ENCODE results near the gene WFDC1.

WFDC1 gene

DNA sequence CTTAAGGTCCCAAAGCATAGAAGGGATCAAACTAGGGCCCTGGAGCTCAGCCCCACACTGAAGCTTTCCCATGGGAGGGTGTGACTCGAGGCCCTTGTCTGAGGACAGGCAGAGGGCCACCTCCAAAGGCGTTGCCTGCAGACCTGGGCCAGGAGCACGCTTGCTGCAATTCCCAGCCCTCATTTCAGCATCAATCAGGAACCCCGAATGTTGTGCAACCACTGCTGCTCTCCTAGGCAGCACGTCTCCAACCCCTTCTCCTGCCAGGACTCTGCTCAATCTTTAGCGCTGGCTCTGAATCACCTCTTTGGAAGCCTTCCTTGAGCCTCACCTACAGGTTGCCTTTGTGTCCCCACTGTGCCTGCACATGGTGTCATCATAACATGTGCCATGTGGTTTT, 59.6 kb downstream of the WFDC1 start:
- no peak for DNase-seq
- H3K27ac Mint-ChIP-seq, result no peak overlapping the region
- no peak overlapping the region for H3K4me3 Mint-ChIP-seq
- H3K36me3 Mint-ChIP-seq (ENCODE audit: low read depth), result no peaks in the 10 kb centered on the region
- H3K4me1 Mint-ChIP-seq, result peaks cover 12% of the 10 kb centered on the region
- H3K9me3 Mint-ChIP-seq, result no peaks in the 10 kb centered on the region
- peaks cover 10% of the 10 kb centered on the region for H3K27me3 Mint-ChIP-seq (ENCODE audit: low read depth, poor library complexity)
- TF ChIP-seq, protein P1, sequence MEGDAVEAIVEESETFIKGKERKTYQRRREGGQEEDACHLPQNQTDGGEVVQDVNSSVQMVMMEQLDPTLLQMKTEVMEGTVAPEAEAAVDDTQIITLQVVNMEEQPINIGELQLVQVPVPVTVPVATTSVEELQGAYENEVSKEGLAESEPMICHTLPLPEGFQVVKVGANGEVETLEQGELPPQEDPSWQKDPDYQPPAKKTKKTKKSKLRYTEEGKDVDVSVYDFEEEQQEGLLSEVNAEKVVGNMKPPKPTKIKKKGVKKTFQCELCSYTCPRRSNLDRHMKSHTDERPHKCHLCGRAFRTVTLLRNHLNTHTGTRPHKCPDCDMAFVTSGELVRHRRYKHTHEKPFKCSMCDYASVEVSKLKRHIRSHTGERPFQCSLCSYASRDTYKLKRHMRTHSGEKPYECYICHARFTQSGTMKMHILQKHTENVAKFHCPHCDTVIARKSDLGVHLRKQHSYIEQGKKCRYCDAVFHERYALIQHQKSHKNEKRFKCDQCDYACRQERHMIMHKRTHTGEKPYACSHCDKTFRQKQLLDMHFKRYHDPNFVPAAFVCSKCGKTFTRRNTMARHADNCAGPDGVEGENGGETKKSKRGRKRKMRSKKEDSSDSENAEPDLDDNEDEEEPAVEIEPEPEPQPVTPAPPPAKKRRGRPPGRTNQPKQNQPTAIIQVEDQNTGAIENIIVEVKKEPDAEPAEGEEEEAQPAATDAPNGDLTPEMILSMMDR (IDR thresholded peaks at IDR 0.05), result no peak

DNA sequence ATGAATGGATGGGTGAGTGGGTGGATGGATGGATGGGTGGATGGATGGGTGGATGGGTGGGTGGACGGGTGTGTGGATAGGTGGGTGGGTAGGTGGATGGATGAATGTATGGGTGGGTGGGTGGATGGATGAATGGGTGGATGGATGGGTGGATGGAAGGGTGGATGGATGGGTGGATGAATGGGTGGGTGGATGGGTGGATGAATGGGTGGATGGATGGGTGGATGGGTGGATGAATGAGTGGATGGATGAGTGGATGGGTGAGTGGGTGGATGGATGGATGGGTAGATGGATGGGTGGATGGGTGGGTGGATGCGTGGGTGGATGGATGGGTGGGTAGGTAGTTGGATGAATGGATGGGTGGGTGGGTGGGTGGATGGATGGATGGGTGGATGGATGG, 60.5 kb downstream of the WFDC1 start:
- Mint-ChIP-seq H3K36me3 (ENCODE audit: low read depth) (no peaks in the 10 kb centered on the region), H3K27me3 (ENCODE audit: low read depth, poor library complexity) (peaks cover 6% of the 10 kb centered on the region), H3K4me3 (no peak overlapping the region), H3K9me3 (no peaks in the 10 kb centered on the region), H3K27ac (no peak overlapping the region), H3K4me1 (peaks cover 21% of the 10 kb centered on the region)
- DNase-seq, result no peak
- TF ChIP-seq, protein P1 (IDR thresholded peaks at IDR 0.05), result no peak

DNA sequence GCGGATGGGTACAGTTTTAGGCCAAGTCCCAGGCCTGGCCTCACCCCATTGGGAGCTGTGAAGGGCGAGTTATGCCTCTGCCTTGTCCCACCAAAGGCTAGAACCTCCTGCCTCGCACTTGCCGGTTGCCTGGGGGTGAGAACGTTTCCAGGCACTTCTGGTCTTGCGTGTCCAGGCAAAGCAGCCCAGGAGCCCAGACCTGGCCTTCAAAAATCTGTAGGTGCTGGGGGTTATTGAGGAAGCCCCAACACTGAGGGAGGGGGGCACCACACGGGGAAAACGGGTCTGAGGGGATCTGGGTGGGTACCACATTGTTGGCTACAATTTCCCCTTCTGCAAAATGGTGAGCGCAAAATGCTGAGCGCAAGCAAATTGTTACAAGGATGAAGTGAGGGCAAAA, 61.5 kb downstream of the WFDC1 start:
- no peak overlapping the region for H3K4me3 Mint-ChIP-seq
- H3K27me3 Mint-ChIP-seq (ENCODE audit: low read depth, poor library complexity), result peaks cover 6% of the 10 kb centered on the region

DNA sequence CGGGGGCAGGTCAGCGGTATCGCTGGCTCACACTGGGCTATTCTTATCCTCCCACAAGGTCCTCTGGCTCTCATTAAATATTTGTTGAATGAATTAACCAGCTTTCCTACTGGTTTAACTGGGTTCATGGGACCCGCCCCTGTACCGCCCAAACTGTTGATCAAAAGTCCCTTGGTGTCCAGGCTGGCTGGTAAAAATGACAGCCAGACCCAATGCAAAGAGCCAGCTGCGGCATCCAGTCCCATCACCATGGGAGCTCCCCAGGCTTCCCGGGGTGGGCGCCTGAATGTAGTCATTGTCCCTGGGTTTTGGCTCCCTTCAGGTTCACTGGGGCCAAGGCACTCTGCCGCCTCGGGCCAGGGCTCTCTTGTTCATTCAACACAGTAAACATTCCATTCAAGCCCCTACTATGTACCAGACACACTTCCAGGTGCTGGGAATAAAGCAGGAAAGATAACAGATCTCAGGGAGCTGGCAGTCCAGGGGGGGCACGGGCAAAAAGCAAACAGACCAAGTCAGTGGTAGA, 62.0 kb downstream of the WFDC1 start:
- H3K36me3 Mint-ChIP-seq (ENCODE audit: low read depth), result no peaks in the 10 kb centered on the region
- DNase-seq, result no peak
- peaks cover 6% of the 10 kb centered on the region for H3K27me3 Mint-ChIP-seq (ENCODE audit: low read depth, poor library complexity)
- no peaks in the 10 kb centered on the region for H3K9me3 Mint-ChIP-seq
- no peak overlapping the region for H3K4me3 Mint-ChIP-seq
- H3K4me1 Mint-ChIP-seq, result peaks cover 32% of the 10 kb centered on the region
- H3K27ac Mint-ChIP-seq, result no peak overlapping the region
- TF ChIP-seq, protein P1 (IDR thresholded peaks at IDR 0.05), result no peak

More for the DNA sequence above, 61.5 kb downstream of the WFDC1 start:
- TF ChIP-seq, protein P1 (IDR thresholded peaks at IDR 0.05), result no peak
- H3K4me1 Mint-ChIP-seq, result peaks cover 31% of the 10 kb centered on the region
- DNase-seq, result no peak
- no peaks in the 10 kb centered on the region for H3K36me3 Mint-ChIP-seq (ENCODE audit: low read depth)
- no peak overlapping the region for H3K27ac Mint-ChIP-seq
- no peaks in the 10 kb centered on the region for H3K9me3 Mint-ChIP-seq

DNA sequence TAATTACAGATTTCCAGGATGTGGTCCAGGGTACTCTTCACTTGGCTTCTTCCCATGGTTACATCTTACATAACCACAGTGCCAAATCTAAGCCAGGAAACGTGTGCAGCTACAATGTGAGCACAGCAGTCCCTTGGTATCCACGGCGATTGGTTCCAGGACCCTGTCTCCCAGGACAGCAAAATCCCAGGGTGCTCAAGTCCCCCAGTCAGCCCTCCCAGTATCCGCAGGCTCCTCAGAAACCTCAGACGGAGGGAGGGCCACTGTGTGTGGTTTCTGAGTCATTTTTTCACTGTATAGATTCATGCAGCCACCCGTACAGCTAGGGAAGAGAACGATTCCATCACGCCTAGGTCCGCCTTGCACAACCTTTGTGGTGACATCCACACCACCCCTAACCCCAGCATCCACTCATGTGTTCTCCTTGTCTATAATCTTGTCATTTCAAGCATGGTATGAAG, 62.5 kb downstream of the WFDC1 start:
- TF ChIP-seq, protein P1 (IDR thresholded peaks at IDR 0.05), result no peak
- H3K27ac Mint-ChIP-seq, result no peak overlapping the region
- H3K9me3 Mint-ChIP-seq, result no peaks in the 10 kb centered on the region
- H3K4me1 Mint-ChIP-seq, result peaks cover 36% of the 10 kb centered on the region
- no peak for DNase-seq
- H3K36me3 Mint-ChIP-seq (ENCODE audit: low read depth), result no peaks in the 10 kb centered on the region
- no peak overlapping the region for H3K4me3 Mint-ChIP-seq
- peaks cover 9% of the 10 kb centered on the region for H3K27me3 Mint-ChIP-seq (ENCODE audit: low read depth, poor library complexity)

DNA sequence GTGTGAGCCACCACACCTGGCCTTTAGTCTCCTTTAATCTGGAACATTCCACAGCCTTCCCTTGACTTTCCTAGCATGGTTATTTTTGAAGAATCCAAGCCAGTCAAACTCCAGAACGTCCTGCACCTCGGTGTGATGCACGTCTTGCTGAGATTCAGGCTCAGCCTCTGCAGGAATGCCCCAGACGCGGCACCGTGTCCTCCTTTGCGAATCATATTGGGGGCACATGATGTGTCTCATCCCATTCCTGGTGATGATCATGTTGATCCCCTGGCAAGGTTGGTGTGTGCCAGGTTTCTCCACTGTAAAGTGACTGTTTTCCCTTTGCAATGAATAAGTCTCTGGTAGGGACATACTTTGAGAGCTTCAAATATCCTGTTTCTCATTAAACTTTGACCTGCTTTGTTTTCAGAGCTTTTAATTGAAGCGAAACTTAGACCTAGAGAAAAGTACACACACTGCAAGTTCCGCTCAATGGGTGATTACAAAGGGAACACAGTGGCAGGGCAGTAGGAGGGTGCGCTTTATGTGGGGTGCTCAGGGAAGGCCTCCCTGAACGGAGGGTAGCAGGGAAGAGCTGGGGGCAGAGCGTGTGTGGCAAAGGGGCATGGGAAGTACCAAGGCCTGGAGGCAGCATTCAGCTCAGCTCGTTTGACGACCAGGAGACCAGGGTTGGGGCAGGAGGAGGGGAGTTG, 64.1 kb downstream of the WFDC1 start:
- Mint-ChIP-seq H3K27me3 (ENCODE audit: low read depth, poor library complexity) (peaks cover 10% of the 10 kb centered on the region), H3K27ac (no peak overlapping the region), H3K4me1 (peaks cover 49% of the 10 kb centered on the region), H3K4me3 (no peak overlapping the region), H3K36me3 (ENCODE audit: low read depth) (no peaks in the 10 kb centered on the region), H3K9me3 (no peaks in the 10 kb centered on the region)
- no peak for DNase-seq
- TF ChIP-seq, protein P1 (IDR thresholded peaks at IDR 0.05), result no peak
